ENCODE measurements around the gene MPPED2. TPM values are rescaled to one million over a fixed set of nuclear protein-coding genes. Genes with fewer than 3 reads are reported as not detected.

The MPPED2 gene
- total and polyA plus RNA-seq, 4 experiments from 2014 or later = not detected

GRCh38 chr11:30431127-30431814 is 154.9 kb downstream of the MPPED2 start:
- no peak for DNase-seq
- no peaks in the 10 kb centered on the region for H3K4me1 ChIP-seq (ENCODE audit: insufficient read depth, low read length)
- Mint-ChIP-seq H3K4me3 (no peak overlapping the region), H3K27me3 (peaks cover 6 to 8% of the 10 kb centered on the region in 2 donors), H3K36me3 (no peaks in the 10 kb centered on the region), H3K9me3 (no peaks in the 10 kb centered on the region), H3K4me1 (no peaks in the 10 kb centered on the region), H3K27ac (no peak overlapping the region)
- no peak overlapping the region for H3K27ac ChIP-seq (ENCODE audit: low read depth, low read length)
- H3K9me3 ChIP-seq (ENCODE audit: control insufficient read depth in 1 of 2, low read length in 2 of 2) = no peaks in the 10 kb centered on the region
- no peak overlapping the region for H3K4me3 ChIP-seq (ENCODE audit: low read length in 2 of 2)
- POLR2A ChIA-PET (ENCODE audit: partially characterized antibody) = no interaction called here
- intact Hi-C loops (cut with micrococcal nuclease) = no loop called here
- CTCF ChIA-PET (ENCODE audit: partially characterized antibody) = interaction anchor here (1.1 kb wide), 1 partner anchor 11 kb away, joined by 3 read pairs; no protein-coding TSS in a partner anchor
- no peaks in the 10 kb centered on the region for H3K27me3 ChIP-seq (ENCODE audit: insufficient read depth, low read length)
- H3K36me3 ChIP-seq (ENCODE audit: insufficient read depth, low read length) = no peaks in the 10 kb centered on the region

- no peaks in the 10 kb centered on the region for H3K27me3 ChIP-seq (ENCODE audit: insufficient read depth, low read length)
- DNase-seq = no peak
- intact Hi-C loops (cut with micrococcal nuclease) = no loop called here
Measured at GRCh38 chr11:30429550-30429949, 156.6 kb downstream of the MPPED2 start.

GRCh38 chr11:30426781-30427180 is 159.4 kb downstream of the MPPED2 start:
- Histone ChIP-seq H3K27me3 (ENCODE audit: insufficient read depth, low read length) (no peaks in the 10 kb centered on the region), H3K4me3 (ENCODE audit: low read length in 2 of 2) (no peak overlapping the region), H3K36me3 (ENCODE audit: insufficient read depth, low read length) (no peaks in the 10 kb centered on the region), H3K4me1 (ENCODE audit: insufficient read depth, low read length) (no peaks in the 10 kb centered on the region), H3K27ac (ENCODE audit: low read depth, low read length) (no peak overlapping the region), H3K9me3 (ENCODE audit: control insufficient read depth in 1 of 2, low read length in 2 of 2) (no peaks in the 10 kb centered on the region)
- ChIA-PET POLR2A (ENCODE audit: partially characterized antibody) (no interaction called here), CTCF (ENCODE audit: partially characterized antibody) (no interaction called here)
- intact Hi-C loops (cut with micrococcal nuclease) = no loop called here
- peaks cover 3 to 14% of the 10 kb centered on the region in 2 donors for H3K27me3 Mint-ChIP-seq
- no peaks in the 10 kb centered on the region for H3K9me3 Mint-ChIP-seq
- H3K4me1 Mint-ChIP-seq = no peaks in the 10 kb centered on the region
- H3K4me3 Mint-ChIP-seq = no peak overlapping the region
- no peak overlapping the region for H3K27ac Mint-ChIP-seq
- DNase-seq = no peak
- H3K36me3 Mint-ChIP-seq = no peaks in the 10 kb centered on the region

More at GRCh38 chr11:30429550-30429949, 156.6 kb downstream of the MPPED2 start:
- Histone ChIP-seq H3K4me1 (ENCODE audit: insufficient read depth, low read length) (no peaks in the 10 kb centered on the region), H3K4me3 (ENCODE audit: low read length in 2 of 2) (no peak overlapping the region), H3K27ac (ENCODE audit: low read depth, low read length) (no peak overlapping the region), H3K9me3 (ENCODE audit: control insufficient read depth in 1 of 2, low read length in 2 of 2) (no peaks in the 10 kb centered on the region), H3K36me3 (ENCODE audit: insufficient read depth, low read length) (no peaks in the 10 kb centered on the region)
- ChIA-PET POLR2A (ENCODE audit: partially characterized antibody) (no interaction called here), CTCF (ENCODE audit: partially characterized antibody) (no interaction called here)
- Mint-ChIP-seq H3K27me3 (peaks cover 6 to 9% of the 10 kb centered on the region in 2 donors), H3K4me3 (no peak overlapping the region), H3K4me1 (no peaks in the 10 kb centered on the region), H3K9me3 (no peaks in the 10 kb centered on the region), H3K27ac (no peak overlapping the region), H3K36me3 (no peaks in the 10 kb centered on the region)

- no peaks in the 10 kb centered on the region for H3K36me3 ChIP-seq (ENCODE audit: insufficient read depth, low read length)
Measured at GRCh38 chr11:30424844-30425243, 161.3 kb downstream of the MPPED2 start.

GRCh38 chr11:30424321-30424720 is 161.8 kb downstream of the MPPED2 start:
- CTCF ChIA-PET (ENCODE audit: partially characterized antibody) = interaction anchor here (1.2 kb wide), 1 partner anchor 10 kb away, joined by 4 read pairs; no protein-coding TSS in a partner anchor
- Mint-ChIP-seq H3K4me3 (no peak overlapping the region), H3K36me3 (no peaks in the 10 kb centered on the region), H3K27ac (no peak overlapping the region), H3K27me3 (peaks cover 3 to 16% of the 10 kb centered on the region in 2 donors), H3K4me1 (no peaks in the 10 kb centered on the region), H3K9me3 (no peaks in the 10 kb centered on the region)
- Histone ChIP-seq H3K9me3 (ENCODE audit: control insufficient read depth in 1 of 2, low read length in 2 of 2) (no peaks in the 10 kb centered on the region), H3K36me3 (ENCODE audit: insufficient read depth, low read length) (no peaks in the 10 kb centered on the region), H3K27ac (ENCODE audit: low read depth, low read length) (no peak overlapping the region), H3K4me1 (ENCODE audit: insufficient read depth, low read length) (no peaks in the 10 kb centered on the region), H3K4me3 (ENCODE audit: low read length in 2 of 2) (no peak overlapping the region), H3K27me3 (ENCODE audit: insufficient read depth, low read length) (no peaks in the 10 kb centered on the region)
- DNase-seq = no peak
- intact Hi-C loops (cut with micrococcal nuclease) = no loop called here
- POLR2A ChIA-PET (ENCODE audit: partially characterized antibody) = no interaction called here

More at GRCh38 chr11:30424844-30425243, 161.3 kb downstream of the MPPED2 start:
- Mint-ChIP-seq H3K27ac (no peak overlapping the region), H3K4me1 (no peaks in the 10 kb centered on the region), H3K4me3 (no peak overlapping the region), H3K27me3 (peaks cover 3 to 14% of the 10 kb centered on the region in 2 donors), H3K36me3 (no peaks in the 10 kb centered on the region), H3K9me3 (no peaks in the 10 kb centered on the region)
- Histone ChIP-seq H3K4me1 (ENCODE audit: insufficient read depth, low read length) (no peaks in the 10 kb centered on the region), H3K27me3 (ENCODE audit: insufficient read depth, low read length) (no peaks in the 10 kb centered on the region), H3K27ac (ENCODE audit: low read depth, low read length) (no peak overlapping the region), H3K4me3 (ENCODE audit: low read length in 2 of 2) (no peak overlapping the region), H3K9me3 (ENCODE audit: control insufficient read depth in 1 of 2, low read length in 2 of 2) (no peaks in the 10 kb centered on the region)
- intact Hi-C loops (cut with micrococcal nuclease) = no loop called here
- CTCF ChIA-PET (ENCODE audit: partially characterized antibody) = interaction anchor here (1.2 kb wide), 1 partner anchor 9 kb away, joined by 4 read pairs; no protein-coding TSS in a partner anchor
- POLR2A ChIA-PET (ENCODE audit: partially characterized antibody) = no interaction called here
- no peak for DNase-seq

GRCh38 chr11:30423886-30424285 is 162.3 kb downstream of the MPPED2 start:
- Mint-ChIP-seq H3K36me3 (no peaks in the 10 kb centered on the region), H3K4me3 (no peak overlapping the region), H3K27ac (peak overlapping the region in 1 of 7 donors; percentile 17), H3K9me3 (no peaks in the 10 kb centered on the region), H3K4me1 (no peaks in the 10 kb centered on the region), H3K27me3 (peaks cover 3 to 16% of the 10 kb centered on the region in 2 donors)
- intact Hi-C loops (cut with micrococcal nuclease) = no loop called here
- Histone ChIP-seq H3K4me3 (ENCODE audit: low read length in 2 of 2) (no peak overlapping the region), H3K27me3 (ENCODE audit: insufficient read depth, low read length) (no peaks in the 10 kb centered on the region), H3K36me3 (ENCODE audit: insufficient read depth, low read length) (no peaks in the 10 kb centered on the region), H3K27ac (ENCODE audit: low read depth, low read length) (no peak overlapping the region), H3K4me1 (ENCODE audit: insufficient read depth, low read length) (no peaks in the 10 kb centered on the region), H3K9me3 (ENCODE audit: control insufficient read depth in 1 of 2, low read length in 2 of 2) (no peaks in the 10 kb centered on the region)
- POLR2A ChIA-PET (ENCODE audit: partially characterized antibody) = no interaction called here
- CTCF ChIA-PET (ENCODE audit: partially characterized antibody) = interaction anchor here (1.2 kb wide), 1 partner anchor 10 kb away, joined by 4 read pairs; no protein-coding TSS in a partner anchor
- DNase-seq = no peak

- H3K4me3 Mint-ChIP-seq = no peak overlapping the region
- no peaks in the 10 kb centered on the region for H3K9me3 ChIP-seq (ENCODE audit: control insufficient read depth in 1 of 2, low read length in 2 of 2)
- no peaks in the 10 kb centered on the region for H3K36me3 Mint-ChIP-seq
- CTCF ChIA-PET (ENCODE audit: partially characterized antibody) = no interaction called here
- no peak overlapping the region for H3K27ac Mint-ChIP-seq
- POLR2A ChIA-PET (ENCODE audit: partially characterized antibody) = no interaction called here
- no peak overlapping the region for H3K27ac ChIP-seq (ENCODE audit: low read depth, low read length)
- no peak for DNase-seq
- intact Hi-C loops (cut with micrococcal nuclease) = no loop called here
- no peaks in the 10 kb centered on the region for H3K36me3 ChIP-seq (ENCODE audit: insufficient read depth, low read length)
- peaks cover 3 to 16% of the 10 kb centered on the region in 2 donors for H3K27me3 Mint-ChIP-seq
- H3K4me1 ChIP-seq (ENCODE audit: insufficient read depth, low read length) = no peaks in the 10 kb centered on the region
- no peaks in the 10 kb centered on the region for H3K27me3 ChIP-seq (ENCODE audit: insufficient read depth, low read length)
- no peaks in the 10 kb centered on the region for H3K4me1 Mint-ChIP-seq
- H3K4me3 ChIP-seq (ENCODE audit: low read length in 2 of 2) = no peak overlapping the region
- H3K9me3 Mint-ChIP-seq = no peaks in the 10 kb centered on the region
Measured at GRCh38 chr11:30423279-30423648, 162.9 kb downstream of the MPPED2 start.

All from CD4-positive, alpha-beta memory T cell (primary cell).